H1 (cell line): Measurements from ENCODE around the gene CYP4A22. TPM values are rescaled to one million over a fixed set of nuclear protein-coding genes. Genes with fewer than 3 reads are reported as not detected.

ENCODE experiments used
- SRF ChIP-seq: IDR thresholded peaks from 2 replicates; pipeline ENCODE4 v1.6.1; 2011; ENCODE audit warnings: mild to moderate bottlenecking, low read depth, low read length, moderate library complexity
- TAF1 ChIP-seq: IDR thresholded peaks from 2 replicates; pipeline ENCODE4 v1.6.1; 2011; ENCODE audit warnings: mild to moderate bottlenecking, low read depth, low read length
- polyA plus RNA-seq, 7 experiments: library from polyadenylated mRNA; depleted of rRNA in 3 of 7; stranded (reverse) in 5 of 7; unstranded in 2 of 7; fragments of >200 nt in 5 of 7; fragments of 200-250 nt in 2 of 7; gene quantifications; 1 replicate in 5 of 7; 2 replicates in 1 of 7; 4 replicates in 1 of 7; pipeline versions ENCODE4 v1.2.1 to v1.2.3, GENCODE V29; 2011 to 2013; ENCODE audit warnings: missing spikeins in 2 of 7, mixed read lengths in 2 of 7
- total RNA-seq: library from RNA; stranded (reverse); fragmentation: NEBNext Ultra II Directional; extraction: Animal tissue kit (Norgen Biotek cat#: 25700); gene quantifications from 2 replicates; pipeline ENCODE4 v1.2.1, GENCODE V29; 2021

CYP4A22 gene
- total and polyA plus RNA-seq, 2 of the 8 experiments (the other 6 are each of a cell fraction or from before 2014, with no cell fraction given): not detected

DNA sequence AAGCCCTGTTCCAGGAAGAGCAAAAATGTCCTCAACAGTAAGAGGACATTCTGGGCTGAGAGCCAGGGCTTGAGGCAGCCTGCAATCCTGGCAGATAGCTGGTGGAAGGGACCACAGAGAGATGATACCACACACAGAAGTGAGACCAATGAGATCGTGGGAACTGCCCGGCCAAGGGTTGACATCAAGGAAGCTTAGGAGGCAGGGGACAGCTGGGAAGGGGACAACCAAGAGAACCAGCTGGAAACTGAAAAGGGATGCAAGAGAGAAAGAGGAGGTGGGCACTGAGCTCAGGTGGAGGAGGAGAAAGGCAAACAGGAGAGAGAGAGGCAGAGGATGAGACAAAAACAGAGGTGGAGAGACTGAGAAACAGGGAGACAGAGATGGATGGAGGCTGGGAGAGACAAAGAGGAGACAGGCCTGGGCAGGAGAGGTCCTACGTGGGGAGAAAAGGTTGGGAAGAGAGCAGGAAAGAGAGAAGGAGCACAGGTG lies 43.4 kb downstream of the CYP4A22 start (continued):
- TF ChIP-seq SRF (no peak), TAF1 (no peak)
